WI38 (cell line): Measurements from ENCODE around the gene AURKB.
A peak's percentile ranks its signal among the peaks of the same experiment; 100 is the strongest.

Experiments used
- H3K4me3 ChIP-seq: 2 replicates; pipeline ENCODE4 v1.5.1; 2011; ENCODE audit warnings: low read depth, mild to moderate bottlenecking, control low read depth, low read length
- CTCF ChIP-seq: IDR thresholded peaks from 2 replicates; pipeline ENCODE4 v1.5.1; 2012; ENCODE audit warnings: low read depth, mild to moderate bottlenecking, control low read depth, low read length

Gene AURKB

DNA sequence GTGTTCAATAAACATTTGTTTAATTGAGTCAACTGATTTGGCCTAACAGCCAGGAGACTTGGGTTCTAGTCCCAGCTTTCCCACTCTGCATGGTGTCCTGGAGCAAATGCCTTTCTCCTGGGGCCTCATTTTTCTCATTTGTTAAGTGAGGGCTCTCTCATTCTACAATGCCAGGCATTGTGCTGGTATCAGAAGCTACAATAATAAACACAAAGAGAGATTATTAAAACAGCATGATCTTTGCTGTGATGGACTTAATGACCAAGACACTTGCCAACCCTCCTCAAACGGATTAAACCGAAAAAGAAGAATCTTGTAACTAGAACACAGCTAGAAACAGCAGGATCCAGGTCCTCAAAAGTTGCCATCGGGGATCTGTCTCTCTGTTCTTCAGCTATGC lies 42.8 kb downstream of the AURKB start:
- TF ChIP-seq CTCF = no peak
- no peak overlapping the region for H3K4me3 ChIP-seq

GRCh38 chr17:8166731-8167130 lies 43.6 kb downstream of the AURKB start:
- H3K4me3 ChIP-seq = no peak overlapping the region
- no peak for TF ChIP-seq CTCF

GRCh38 chr17:8164815-8165131 lies 45.6 kb downstream of the AURKB start:
- no peak overlapping the region for H3K4me3 ChIP-seq
- TF ChIP-seq CTCF = no peak

DNA sequence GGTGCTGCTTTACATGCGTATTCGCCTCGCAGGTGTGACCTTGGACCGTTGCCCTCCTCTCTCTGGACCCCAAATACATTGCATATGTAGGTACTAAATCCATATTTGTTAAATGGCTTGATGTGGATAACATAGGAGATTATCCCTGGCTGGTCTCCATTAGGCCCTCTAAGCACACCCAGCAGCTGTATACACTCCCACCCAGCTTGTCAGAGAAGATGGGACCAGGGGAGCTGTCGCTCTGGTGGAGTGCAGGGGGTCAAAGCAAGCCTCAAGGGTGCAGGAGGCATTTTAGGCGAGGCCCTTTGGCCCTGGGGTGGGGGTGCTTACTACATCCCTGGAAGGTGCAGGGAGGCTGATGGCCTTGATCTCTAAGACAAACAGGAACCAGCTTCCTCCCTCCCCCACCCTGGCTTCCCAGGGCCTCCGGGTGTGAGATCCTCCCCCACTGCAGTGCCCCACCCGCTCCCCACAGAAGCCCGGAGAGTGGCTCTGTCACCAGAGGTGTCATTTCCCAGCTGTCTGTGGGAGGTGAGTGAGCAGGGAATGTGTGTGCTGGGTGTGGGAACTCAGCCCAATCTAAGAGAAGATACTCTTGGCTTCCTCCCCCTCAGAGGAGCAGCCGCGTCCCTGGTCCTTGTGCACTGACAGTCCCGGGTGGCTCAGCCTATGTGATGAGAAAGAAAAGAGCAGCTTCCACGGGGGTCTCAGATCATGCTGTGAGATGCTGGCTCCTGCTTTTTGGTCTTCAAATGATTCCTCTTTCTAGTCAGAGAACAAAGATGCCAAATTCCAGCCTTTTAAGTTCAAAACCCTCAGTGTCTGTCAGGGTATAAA lies 46.2 kb downstream of the AURKB start:
- TF ChIP-seq CTCF = no peak
- H3K4me3 ChIP-seq = no peak overlapping the region

DNA sequence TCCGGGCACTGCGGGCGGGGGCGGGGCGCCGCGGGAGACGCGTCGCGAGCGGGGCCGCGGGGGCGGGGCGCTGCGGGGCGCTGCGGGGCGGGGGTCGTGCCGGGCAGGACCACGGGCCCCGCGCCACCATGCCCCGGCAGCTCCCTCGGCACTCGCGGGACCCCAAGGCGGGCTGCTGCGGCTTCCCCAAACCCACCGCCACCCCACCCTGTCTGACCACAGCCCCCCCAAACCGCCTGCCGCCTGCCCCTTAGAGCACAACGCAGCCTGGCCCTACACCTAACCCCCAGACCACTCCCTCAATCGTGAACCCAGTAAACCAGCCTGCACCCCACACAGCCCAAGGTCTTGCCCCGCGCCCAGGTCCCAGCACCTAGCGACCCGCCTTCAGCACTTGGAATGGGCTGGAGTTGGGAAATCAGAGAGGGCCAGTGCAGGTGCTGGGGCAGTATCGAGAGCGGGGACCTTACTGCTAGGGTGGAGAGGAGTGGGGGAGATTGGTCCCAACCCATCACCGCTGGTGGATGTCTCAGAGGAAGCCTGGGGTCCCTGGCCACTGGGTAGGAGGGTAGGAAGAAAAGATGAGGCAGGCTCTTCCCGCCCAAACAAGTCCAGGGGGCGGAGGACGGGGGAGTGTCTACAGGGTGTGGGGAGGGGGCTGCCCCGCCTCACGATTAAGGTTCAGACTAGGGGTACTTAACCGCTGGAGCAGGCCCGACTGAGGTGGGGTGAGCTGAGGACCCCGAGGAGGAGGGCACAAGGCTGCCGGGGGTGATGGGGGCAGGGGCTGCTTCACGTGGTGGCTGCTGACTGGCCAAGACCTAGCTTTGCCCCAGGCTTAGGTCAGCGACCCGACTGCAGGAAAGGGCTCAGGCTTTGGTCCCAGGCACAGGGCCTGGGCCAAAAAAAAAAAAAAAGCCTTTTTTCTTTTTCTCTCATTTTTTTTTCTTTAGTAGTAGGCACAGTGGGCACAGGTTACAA lies 47.1 kb downstream of the AURKB start:
- TF ChIP-seq CTCF = no peak
- H3K4me3 ChIP-seq = peak overlapping the region; percentile 75

DNA sequence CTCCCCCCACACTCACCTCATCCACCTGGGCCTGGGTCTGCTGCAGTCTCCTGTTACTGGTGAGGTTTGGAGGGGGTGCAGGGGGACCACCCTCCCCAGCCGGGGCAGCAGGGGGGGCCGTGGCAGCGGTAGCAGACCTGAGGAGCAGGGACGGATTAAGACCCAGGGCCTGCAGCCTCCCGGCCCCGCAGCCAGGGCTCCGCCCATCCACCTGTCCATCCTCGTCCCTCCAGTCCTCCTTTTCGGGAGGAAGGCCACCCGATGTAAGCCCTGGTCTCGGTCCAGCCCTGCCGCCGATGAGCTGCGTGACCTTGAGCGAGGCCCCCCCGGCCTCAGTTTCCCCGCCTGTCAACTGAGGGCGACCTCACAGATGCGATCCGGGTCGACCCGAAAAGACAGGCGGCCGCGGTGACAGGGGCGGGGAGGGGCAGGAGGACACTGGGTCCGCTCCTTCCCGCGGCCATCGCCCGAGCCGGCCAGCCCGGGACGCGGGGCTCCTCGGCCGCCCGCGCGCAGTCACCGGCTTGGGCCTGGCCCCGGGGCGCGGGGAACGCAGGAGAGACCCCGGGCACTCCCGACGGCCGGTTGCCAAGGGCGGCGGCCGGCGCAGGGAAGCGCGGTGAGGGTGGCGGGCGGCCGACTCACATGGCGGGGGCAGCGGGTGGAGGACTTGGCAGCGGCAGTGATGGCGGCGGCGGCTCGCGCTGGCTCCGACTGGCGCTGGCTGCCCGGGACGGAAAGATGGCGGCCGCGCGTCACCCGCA lies 48.0 kb downstream of the AURKB start, which contains the start of gene VAMP2:
VAMP2 (minus strand) TSS at position 716 of the 764 bp plus-strand sequence; CDS start at position 647, 69 bp downstream.
- peak within 1 kb of the TSS; percentile 75 for H3K4me3 ChIP-seq
- TF ChIP-seq CTCF = no peak
